OCI-LY1 (cell line): Measurements from ENCODE around the gene AQP12B.

Source experiments
- CTCF ChIP-seq: fragments of 200-600 bp; sonication (generic), shearing (Covaris generic); IDR thresholded peaks from 2 replicates; pipeline ENCODE4 v1.5.1; 2017; ENCODE audit warnings: mild to moderate bottlenecking, antibody characterized with exemption, low read length, moderate library complexity, mixed read lengths
- EZH2 ChIP-seq: fragments of 200-600 bp; sonication (generic), shearing (Covaris generic); IDR thresholded peaks from 2 replicates; pipeline ENCODE4 v1.8.0; 2017; ENCODE audit warnings: borderline replicate concordance, mixed run types, mild to moderate bottlenecking, antibody characterized with exemption, low read length, moderate library complexity, mixed read lengths

- TF ChIP-seq EZH2: no peak
- no peak for TF ChIP-seq CTCF
Measured at GRCh38 chr2:240707821-240708220, 25.1 kb upstream of the AQP12B start.
